ENCODE data around the gene GCA.

DNA sequence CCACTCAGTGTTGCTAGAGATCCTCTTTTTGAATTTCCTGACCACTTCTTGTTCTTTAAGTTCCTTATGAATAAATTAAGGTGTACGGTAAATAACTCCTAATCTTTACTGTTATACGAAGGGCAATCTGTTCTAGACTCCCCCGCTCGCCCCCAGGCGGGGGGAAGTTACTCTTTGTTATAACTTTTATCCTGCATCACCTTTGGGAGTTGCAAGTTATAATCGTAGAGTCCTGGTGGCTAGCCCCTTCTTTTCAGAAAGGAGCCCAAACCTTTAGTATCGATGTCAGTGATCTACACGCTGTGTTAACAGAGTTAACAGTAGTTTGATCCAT lies 652 bp downstream of the GCA start:
- TF ChIP-seq, protein P1, sequence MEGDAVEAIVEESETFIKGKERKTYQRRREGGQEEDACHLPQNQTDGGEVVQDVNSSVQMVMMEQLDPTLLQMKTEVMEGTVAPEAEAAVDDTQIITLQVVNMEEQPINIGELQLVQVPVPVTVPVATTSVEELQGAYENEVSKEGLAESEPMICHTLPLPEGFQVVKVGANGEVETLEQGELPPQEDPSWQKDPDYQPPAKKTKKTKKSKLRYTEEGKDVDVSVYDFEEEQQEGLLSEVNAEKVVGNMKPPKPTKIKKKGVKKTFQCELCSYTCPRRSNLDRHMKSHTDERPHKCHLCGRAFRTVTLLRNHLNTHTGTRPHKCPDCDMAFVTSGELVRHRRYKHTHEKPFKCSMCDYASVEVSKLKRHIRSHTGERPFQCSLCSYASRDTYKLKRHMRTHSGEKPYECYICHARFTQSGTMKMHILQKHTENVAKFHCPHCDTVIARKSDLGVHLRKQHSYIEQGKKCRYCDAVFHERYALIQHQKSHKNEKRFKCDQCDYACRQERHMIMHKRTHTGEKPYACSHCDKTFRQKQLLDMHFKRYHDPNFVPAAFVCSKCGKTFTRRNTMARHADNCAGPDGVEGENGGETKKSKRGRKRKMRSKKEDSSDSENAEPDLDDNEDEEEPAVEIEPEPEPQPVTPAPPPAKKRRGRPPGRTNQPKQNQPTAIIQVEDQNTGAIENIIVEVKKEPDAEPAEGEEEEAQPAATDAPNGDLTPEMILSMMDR (conservative IDR thresholded peaks at IDR 0.05; ENCODE audit: low read depth, low read length): no peak
- no peak for TF ChIP-seq EZH2 (IDR thresholded peaks at IDR 0.05; ENCODE audit: borderline replicate concordance, low read depth, low read length, poor library complexity, severe bottlenecking)
